ENCODE measurements around the gene GNG11. TPM values are rescaled to one million over a fixed set of nuclear protein-coding genes. Genes with fewer than 3 reads are reported as not detected.

Gene GNG11
- total and polyA plus RNA-seq, 8 donors = 2.0 to 37.9 (median 24.2) TPM

- Histone ChIP-seq H3K4me3 (no peak overlapping the region), H3K27me3 (no peaks in the 10 kb centered on the region), H3K36me3 (no peaks in the 10 kb centered on the region), H3K9me3 (no peaks in the 10 kb centered on the region), H3K4me1 (no peaks in the 10 kb centered on the region), H3K27ac (no peak overlapping the region)
- TF ChIP-seq POLR2A (IDR thresholded peaks at IDR 0.05) (no peak), EP300 (IDR thresholded peaks at IDR 0.05) (no peak)
- intact Hi-C loops (cut with DNase I; ENCODE audit: low total_unique reads) = no loop called here
- no peak for DNase-seq
- 94 to 98% (median 95%) methylated on average over 5 of the region's 5 CpGs for WGBS, 5 donors
Observed at GRCh38 chr7:93964262-93964661, 42.7 kb downstream of the GNG11 start.

- Histone ChIP-seq H3K36me3 (no peaks in the 10 kb centered on the region), H3K27me3 (no peaks in the 10 kb centered on the region), H3K9me3 (no peaks in the 10 kb centered on the region), H3K4me1 (no peaks in the 10 kb centered on the region), H3K4me3 (no peak overlapping the region), H3K27ac (no peak overlapping the region)
- TF ChIP-seq CTCF (IDR thresholded peaks at IDR 0.05) = no peak
- TF ChIP-seq EP300 (IDR thresholded peaks at IDR 0.05) = no peak
- TF ChIP-seq POLR2AphosphoS5 (IDR thresholded peaks at IDR 0.05) = no peak
- TF ChIP-seq POLR2A (IDR thresholded peaks at IDR 0.05) = no peak
- 78 to 92% (median 82%) methylated on average over 3 of the region's 3 CpGs for WGBS, 5 donors
- no peak for DNase-seq
- intact Hi-C loops (cut with DNase I; ENCODE audit: low total_unique reads) = no loop called here
Observed at GRCh38 chr7:93964813-93965212, 43.3 kb downstream of the GNG11 start.

GRCh38 chr7:93968911-93969620 is 47.5 kb downstream of the GNG11 start:
- intact Hi-C loops (cut with DNase I; ENCODE audit: low total_unique reads) = no loop called here
- H3K4me3 ChIP-seq = no peak overlapping the region
- TF ChIP-seq POLR2AphosphoS5 (IDR thresholded peaks at IDR 0.05) = no peak
- TF ChIP-seq EP300 (IDR thresholded peaks at IDR 0.05) = no peak
- TF ChIP-seq POLR2A (IDR thresholded peaks at IDR 0.05) = no peak
- TF ChIP-seq CTCF (IDR thresholded peaks at IDR 0.05) = no peak
- no peaks in the 10 kb centered on the region for H3K4me1 ChIP-seq
- 67 to 76% (median 70%) methylated on average over 2 of the region's 2 CpGs for WGBS, 5 donors
- no peak for DNase-seq
- no peaks in the 10 kb centered on the region for H3K27me3 ChIP-seq
- no peak overlapping the region for H3K27ac ChIP-seq
- no peaks in the 10 kb centered on the region for H3K9me3 ChIP-seq
- no peaks in the 10 kb centered on the region for H3K36me3 ChIP-seq

GRCh38 chr7:93972029-93972725 is 50.6 kb downstream of the GNG11 start:
- Histone ChIP-seq H3K27me3 (no peaks in the 10 kb centered on the region), H3K36me3 (no peaks in the 10 kb centered on the region), H3K4me1 (no peaks in the 10 kb centered on the region), H3K27ac (no peak overlapping the region), H3K9me3 (no peaks in the 10 kb centered on the region), H3K4me3 (no peak overlapping the region)
- DNase-seq = no peak
- 68 to 75% (median 70%) methylated on average over 6 of the region's 6 CpGs for WGBS, 5 donors
- TF ChIP-seq EP300 (IDR thresholded peaks at IDR 0.05) (no peak), POLR2AphosphoS5 (IDR thresholded peaks at IDR 0.05) (no peak), POLR2A (IDR thresholded peaks at IDR 0.05) (no peak), CTCF (IDR thresholded peaks at IDR 0.05) (no peak)
- intact Hi-C loops (cut with DNase I; ENCODE audit: low total_unique reads) = no loop called here

GRCh38 chr7:93973134-93973533 is 51.6 kb downstream of the GNG11 start:
- H3K27me3 ChIP-seq = no peaks in the 10 kb centered on the region
- H3K4me1 ChIP-seq = no peaks in the 10 kb centered on the region
- no peak overlapping the region for H3K4me3 ChIP-seq
- H3K27ac ChIP-seq = no peak overlapping the region
- no peaks in the 10 kb centered on the region for H3K36me3 ChIP-seq
- no peak for DNase-seq
- 83 to 96% (median 93%) methylated on average over 1 of the region's 1 CpG for WGBS, 5 donors
- no peaks in the 10 kb centered on the region for H3K9me3 ChIP-seq
- TF ChIP-seq POLR2A (IDR thresholded peaks at IDR 0.05) (no peak), POLR2AphosphoS5 (IDR thresholded peaks at IDR 0.05) (no peak), CTCF (IDR thresholded peaks at IDR 0.05) (no peak), EP300 (IDR thresholded peaks at IDR 0.05) (no peak)
- intact Hi-C loops (cut with DNase I; ENCODE audit: low total_unique reads) = no loop called here
